Neural cell (in vitro differentiated cells): ENCODE data around the gene EPC2. TPM values are rescaled to one million over a fixed set of nuclear protein-coding genes. Genes with fewer than 3 reads are reported as not detected.

ENCODE experiments used
- H2AFZ ChIP-seq: fragments of 200-600, 300-800 bp; sonication (generic), shearing (Covaris generic); 2 replicates; pipeline ENCODE4 v1.6.0; 2014; ENCODE audit warnings: low read depth, mild to moderate bottlenecking, antibody characterized with exemption, low read length, moderate library complexity
- H3F3A ChIP-seq: fragments of 200-600 bp; shearing (Covaris generic); 2 replicates; pipeline ENCODE4 v1.6.1; 2016; ENCODE audit warnings: mild to moderate bottlenecking, moderate library complexity, mixed read lengths, antibody characterized with exemption, low read length; ENCODE audit not compliant: insufficient read depth, poor library complexity, severe bottlenecking
- H3K27ac ChIP-seq: fragments of 200-600, 300-800 bp; sonication (generic), shearing (Covaris generic); 2 replicates; pipeline ENCODE4 v1.5.1; 2014; ENCODE audit warnings: mild to moderate bottlenecking, low read length, moderate library complexity
- H3K27me3 ChIP-seq: fragments of 300-800, 200-600 bp; sonication (generic), shearing (Covaris generic); 2 replicates; pipeline ENCODE4 v1.6.0; 2014; ENCODE audit warnings: mild to moderate bottlenecking, low read depth, low read length, moderate library complexity; ENCODE audit not compliant: insufficient read depth
- H3K36me3 ChIP-seq: fragments of 300-800, 200-600 bp; sonication (generic), shearing (Covaris generic); 2 replicates; pipeline ENCODE4 v1.5.1; 2014; ENCODE audit warnings: mild to moderate bottlenecking, antibody characterized with exemption, low read length, moderate library complexity; ENCODE audit not compliant: insufficient read depth
- H3K4me2 ChIP-seq: fragments of 300-800, 200-600 bp; sonication (generic), shearing (Covaris generic); 2 replicates; pipeline ENCODE4 v1.6.0; 2014; ENCODE audit warnings: mild to moderate bottlenecking, low read length
- H3K4me3 ChIP-seq: fragments of 300-800, 200-600 bp; sonication (generic), shearing (Covaris generic); 2 replicates; pipeline ENCODE4 v1.5.1; 2014; ENCODE audit warnings: mild to moderate bottlenecking, low read length, moderate library complexity
- H3K79me2 ChIP-seq: fragments of 200-600 bp; shearing (Covaris generic); replicated peaks from 2 replicates; pipeline ENCODE4 v1.6.0; 2014; ENCODE audit warnings: mild to moderate bottlenecking, low read length, moderate library complexity; ENCODE audit not compliant: insufficient read depth
- H3K9ac ChIP-seq: fragments of 300-800, 200-600 bp; sonication (generic), shearing (Covaris generic); 2 replicates; pipeline ENCODE4 v1.6.1; 2016; ENCODE audit warnings: mild to moderate bottlenecking, low read length, mixed read lengths
- H3K9me2 ChIP-seq: fragments of 200-600 bp; shearing (Covaris generic); 2 replicates; pipeline ENCODE4 v1.6.1; 2016; ENCODE audit warnings: mild to moderate bottlenecking, low read length, mixed read lengths; ENCODE audit not compliant: insufficient read depth
- H3K9me3 ChIP-seq: fragments of 200-600, 300-800 bp; sonication (generic), shearing (Covaris generic); 2 replicates; pipeline ENCODE4 v1.6.1; 2016; ENCODE audit warnings: mild to moderate bottlenecking, mixed run types, low read length, moderate library complexity, mixed read lengths
- H4K20me1 ChIP-seq: fragments of 200-600 bp; shearing (Covaris generic); 2 replicates; pipeline ENCODE4 v1.6.1; 2016; ENCODE audit warnings: mild to moderate bottlenecking, mixed run types; ENCODE audit not compliant: insufficient read depth
- CTCF ChIP-seq: fragments of 450-650 bp; IDR thresholded peaks from 2 replicates; pipeline ENCODE4 v1.5.1; 2014; ENCODE audit warnings: antibody characterized with exemption, mild to moderate bottlenecking, moderate library complexity; ENCODE audit not compliant: poor library complexity, severe bottlenecking
- EP300 ChIP-seq: fragments of 450-650 bp; conservative IDR thresholded peaks from 2 replicates; pipeline ENCODE4 v1.6.1; 2014; ENCODE audit warnings: antibody characterized with exemption, mild to moderate bottlenecking, moderate library complexity; ENCODE audit not compliant: poor library complexity, severe bottlenecking
- EZH2 ChIP-seq: fragments of 200-600, 300-800 bp; shearing (Covaris generic), sonication (generic); IDR thresholded peaks from 2 replicates; pipeline ENCODE4 v1.6.1; 2014; ENCODE audit warnings: antibody characterized with exemption, low read length, borderline replicate concordance, mild to moderate bottlenecking; ENCODE audit not compliant: insufficient read depth, poor library complexity, severe bottlenecking
- MXI1 ChIP-seq: fragments of 450-650 bp; conservative IDR thresholded peaks from 2 replicates; pipeline ENCODE4 v1.6.1; 2014; ENCODE audit warnings: antibody characterized with exemption, mild to moderate bottlenecking; ENCODE audit not compliant: poor library complexity, severe bottlenecking
- POLR2AphosphoS5 ChIP-seq: IDR thresholded peaks from 2 replicates; pipeline ENCODE4 v1.6.1; 2012
- RAD21 ChIP-seq: fragments of 450-650 bp; conservative IDR thresholded peaks from 2 replicates; pipeline ENCODE4 v1.6.1; 2014; ENCODE audit warnings: antibody characterized with exemption, mild to moderate bottlenecking, moderate library complexity
- REST ChIP-seq: IDR thresholded peaks from 2 replicates; pipeline ENCODE4 v1.6.1; 2012; ENCODE audit warnings: borderline replicate concordance
- SMC3 ChIP-seq: fragments of 450-650 bp; conservative IDR thresholded peaks from 2 replicates; pipeline ENCODE4 v1.6.1; 2014; ENCODE audit warnings: antibody characterized with exemption, mild to moderate bottlenecking, moderate library complexity; ENCODE audit not compliant: poor library complexity
- TAF1 ChIP-seq: IDR thresholded peaks from 2 replicates; pipeline ENCODE4 v1.6.1; 2012; ENCODE audit warnings: low read depth
- polyA plus RNA-seq: library from polyadenylated mRNA; depleted of rRNA; stranded (reverse); fragments of >200 nt; gene quantifications from 2 replicates; pipeline ENCODE4 v1.2.3, GENCODE V29; 2014

EPC2 gene
- polyA plus RNA-seq, 1 donor from 2014 or later: 43.9 TPM

- no peak overlapping the region for H3K27ac ChIP-seq
- H3F3A ChIP-seq: no peaks in the 10 kb centered on the region
- H3K9me2 ChIP-seq: no peaks in the 10 kb centered on the region
- no peaks in the 10 kb centered on the region for H3K79me2 ChIP-seq
- TF ChIP-seq CTCF (no peak), MXI1 (no peak), TAF1 (no peak), REST (no peak), RAD21 (no peak), SMC3 (no peak), POLR2AphosphoS5 (no peak), EP300 (no peak), EZH2 (no peak)
- H3K4me2 ChIP-seq: no peak overlapping the region
- H3K27me3 ChIP-seq: no peaks in the 10 kb centered on the region
- no peaks in the 10 kb centered on the region for H4K20me1 ChIP-seq
- no peaks in the 10 kb centered on the region for H3K36me3 ChIP-seq
- no peak overlapping the region for H3K4me3 ChIP-seq
- no peak overlapping the region for H3K9ac ChIP-seq
- H2AFZ ChIP-seq: no peak overlapping the region
- H3K9me3 ChIP-seq: no peaks in the 10 kb centered on the region
These were observed 30.1 kb upstream of the EPC2 start for GRCh38 chr2:148614322-148615049.

- Histone ChIP-seq H4K20me1 (no peaks in the 10 kb centered on the region), H3K9me2 (no peaks in the 10 kb centered on the region), H3K9me3 (no peaks in the 10 kb centered on the region), H3K4me3 (no peak overlapping the region), H3K36me3 (no peaks in the 10 kb centered on the region), H3K4me2 (no peak overlapping the region), H3K27ac (no peak overlapping the region), H3K79me2 (no peaks in the 10 kb centered on the region), H2AFZ (no peak overlapping the region), H3K9ac (no peak overlapping the region), H3K27me3 (no peaks in the 10 kb centered on the region), H3F3A (no peaks in the 10 kb centered on the region)
- TF ChIP-seq POLR2AphosphoS5: no peak
- no peak for TF ChIP-seq MXI1
- TF ChIP-seq SMC3: no peak
- no peak for TF ChIP-seq EP300
- no peak for TF ChIP-seq CTCF
- TF ChIP-seq EZH2: no peak
- TF ChIP-seq RAD21: no peak
- TF ChIP-seq REST: no peak
- no peak for TF ChIP-seq TAF1
These were observed 29.1 kb upstream of the EPC2 start for GRCh38 chr2:148615381-148615841.
